Measurements from ENCODE around the gene CUEDC1.
"Not testable (repeated sequence)": the region's sequence is repeated elsewhere in the genome, so short reads cannot be mapped to it uniquely, and the experiment has no call there.

Gene CUEDC1

DNA sequence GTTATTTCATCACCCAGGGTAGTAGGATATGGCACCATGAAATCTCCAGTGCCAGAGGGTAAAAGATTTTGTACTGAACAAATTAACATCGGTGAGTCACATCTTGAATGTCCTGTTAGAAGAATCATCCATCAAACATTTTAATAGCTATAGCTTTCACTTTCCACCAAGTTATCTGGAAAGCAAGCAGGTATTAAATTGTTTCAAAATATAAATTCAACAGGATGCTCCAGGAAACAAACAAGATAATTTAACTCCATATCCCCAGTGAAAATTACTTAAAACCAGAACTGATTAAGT, 30.4 kb upstream of the CUEDC1 start:
- no peak for DNase-seq

DNA sequence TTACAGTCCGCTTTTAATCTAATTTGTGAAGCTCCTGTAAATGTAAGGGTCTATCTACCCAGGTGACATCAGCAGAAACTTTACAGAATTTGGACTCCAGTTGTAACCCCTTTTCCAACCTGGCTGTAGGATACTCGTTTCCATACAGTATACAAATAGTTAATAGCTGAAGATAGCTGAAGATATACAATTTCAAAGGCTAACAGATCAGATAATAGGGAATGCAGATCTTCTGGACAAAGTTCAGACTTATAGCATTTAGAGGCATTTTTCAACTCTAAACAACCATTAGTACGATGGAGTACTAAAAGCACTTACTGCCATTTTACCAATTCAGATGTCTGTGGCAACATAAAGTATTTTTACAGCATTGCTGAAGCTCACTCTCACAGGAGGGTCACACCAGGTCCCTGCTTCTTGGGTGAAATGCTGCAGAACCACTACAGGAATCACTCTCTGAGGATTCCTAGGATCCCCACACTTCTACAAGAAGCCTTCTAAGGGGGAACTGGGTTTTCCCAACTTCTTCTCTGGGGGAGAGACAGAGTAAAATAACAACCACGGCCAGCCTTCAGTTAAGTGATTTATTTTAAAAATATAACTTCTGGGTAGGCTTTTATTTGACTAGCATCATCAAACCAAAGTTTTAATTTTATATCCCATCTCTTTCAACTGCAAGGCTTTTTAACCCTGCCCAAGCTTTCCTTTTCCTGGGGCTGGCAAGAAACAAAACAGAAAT, 29.9 kb upstream of the CUEDC1 start:
- DNase-seq: no peak

GRCh38 chr17:57984261-57984890, 29.2 kb upstream of the CUEDC1 start:
- DNase-seq: no peak

DNA sequence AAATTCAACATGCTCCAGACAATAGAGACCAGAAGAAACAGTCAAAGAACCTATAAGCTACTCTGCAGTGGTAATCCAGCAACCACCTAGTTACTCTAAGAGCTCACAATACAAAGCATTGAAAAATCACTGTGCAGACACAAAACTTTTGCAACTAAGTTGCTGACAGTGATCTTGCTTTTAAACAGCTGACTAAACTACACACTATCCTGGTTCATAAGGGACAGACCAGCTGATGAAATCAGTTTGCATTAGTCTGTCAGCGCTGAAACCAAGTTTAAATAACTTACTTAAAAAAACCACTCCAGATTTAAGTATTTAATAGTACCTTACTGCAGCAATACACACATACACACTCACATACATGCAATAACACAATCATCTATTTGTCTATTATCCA, 28.2 kb upstream of the CUEDC1 start:
- DNase-seq: no peak

DNA sequence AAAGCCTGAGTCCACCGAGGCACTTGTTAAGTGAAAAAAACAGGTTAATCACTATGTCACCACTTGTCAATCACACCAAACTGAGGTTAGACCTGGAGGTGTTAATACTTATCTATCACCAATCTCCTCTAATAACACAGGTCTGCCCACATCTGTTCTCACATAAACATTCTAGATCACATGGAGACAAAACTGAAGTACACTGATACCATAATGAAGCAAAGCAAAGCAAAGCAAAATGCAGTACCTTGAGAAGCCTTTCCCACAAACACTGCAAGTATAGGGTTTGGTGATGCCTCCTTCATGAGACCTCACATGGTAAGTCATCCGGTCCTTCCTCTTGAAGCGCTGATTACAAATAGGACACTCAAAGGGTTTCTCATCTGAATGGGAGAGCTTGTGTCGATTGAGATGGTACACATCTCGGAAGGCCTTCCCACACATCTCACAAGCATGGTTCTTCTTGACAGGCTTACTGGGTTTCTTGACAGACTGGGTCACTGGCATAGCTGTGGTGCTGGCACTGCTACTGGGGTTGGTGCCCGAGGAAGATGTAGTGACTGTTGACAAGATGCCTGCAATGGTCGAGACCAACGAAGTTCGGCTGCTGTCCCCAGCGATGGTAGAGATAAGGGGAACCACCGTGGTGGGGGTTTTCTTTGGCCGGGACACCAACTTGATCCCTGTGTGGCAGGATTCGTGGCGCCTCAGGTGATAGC, 27.4 kb upstream of the CUEDC1 start:
- DNase-seq: no peak

DNA sequence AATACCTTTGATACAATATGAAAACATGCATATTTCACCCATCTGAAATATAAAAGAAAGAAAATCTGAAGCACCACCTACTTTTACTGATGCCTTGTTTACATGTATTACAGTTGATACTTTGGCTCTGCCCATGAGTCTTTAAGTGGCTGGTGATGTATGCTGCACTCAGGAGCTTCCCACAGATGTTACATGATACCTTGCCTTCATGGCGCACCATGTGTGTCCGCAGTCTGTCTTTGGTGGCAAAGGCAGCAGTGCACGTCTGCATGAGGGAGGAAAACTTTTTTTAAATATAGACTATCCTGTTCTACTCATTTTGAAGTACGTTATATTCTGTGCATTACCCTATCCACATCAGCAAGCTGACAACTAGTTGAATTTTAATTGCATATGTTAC, 25.3 kb upstream of the CUEDC1 start:
- DNase-seq: no peak

- peak in 1 of 58 donors; percentile 20 for DNase-seq
Observed at GRCh38 chr17:57979076-57979475, 23.9 kb upstream of the CUEDC1 start.

GRCh38 chr17:57976594-57976993, 21.4 kb upstream of the CUEDC1 start:
- peak in 1 of 58 donors; percentile 61 for DNase-seq

- no peak for DNase-seq
Observed at GRCh38 chr17:57975044-57975443, 19.8 kb upstream of the CUEDC1 start.

DNA sequence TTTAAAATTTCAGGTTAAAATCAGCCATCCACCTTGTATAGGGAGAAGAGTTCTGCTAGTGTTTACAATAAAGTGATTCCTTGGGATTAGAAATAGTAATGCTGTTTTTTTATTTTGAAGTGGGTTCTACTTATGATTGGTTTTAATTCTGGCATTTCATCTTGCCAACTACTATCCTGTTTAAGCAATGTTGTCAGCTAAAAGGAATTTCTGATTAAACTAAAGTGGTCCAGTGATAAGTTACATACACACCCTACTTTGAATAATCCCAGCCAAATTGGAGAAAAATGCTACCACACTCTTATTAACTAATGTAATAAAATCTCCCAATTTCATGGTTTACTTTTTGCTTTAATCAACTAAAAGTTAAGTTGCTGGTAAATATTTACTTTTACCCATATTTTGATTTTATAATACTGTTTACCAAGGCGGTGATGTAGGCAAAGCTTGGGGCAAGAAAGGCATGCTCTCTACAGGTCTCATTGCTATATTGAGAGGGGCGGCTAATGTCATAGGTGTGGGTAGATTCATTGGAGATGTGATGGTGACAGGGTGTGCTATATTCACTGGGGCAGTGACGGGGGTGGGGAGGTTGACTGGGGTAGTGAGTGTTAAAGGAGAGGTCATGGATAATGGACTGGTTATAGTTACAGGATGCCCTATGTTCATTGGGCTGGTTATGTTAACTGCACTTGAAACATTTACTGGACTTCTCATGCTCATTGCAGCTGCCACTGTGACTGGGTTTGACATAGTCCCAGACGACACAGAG, 19.0 kb upstream of the CUEDC1 start:
- not testable (repeated sequence) for DNase-seq

DNA sequence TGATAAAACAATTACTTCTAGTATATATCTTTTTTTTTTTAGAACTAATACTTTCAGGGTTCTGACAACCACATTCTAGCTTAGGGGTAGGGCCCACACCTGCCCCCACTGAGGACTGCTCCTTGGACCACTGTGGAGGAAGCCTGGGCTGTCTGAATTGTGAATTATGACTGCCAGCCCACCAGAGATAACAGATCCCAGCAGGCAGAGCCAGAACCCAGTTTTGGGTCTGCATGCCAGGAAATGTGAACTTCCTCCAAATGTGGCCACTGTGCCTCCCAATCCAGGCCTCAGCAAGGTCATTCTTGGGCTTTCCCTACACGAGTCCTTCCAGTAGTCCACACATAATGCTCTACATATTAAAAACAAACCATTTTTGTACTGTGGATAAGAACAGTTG, 16.9 kb upstream of the CUEDC1 start:
- no peak for DNase-seq

DNA sequence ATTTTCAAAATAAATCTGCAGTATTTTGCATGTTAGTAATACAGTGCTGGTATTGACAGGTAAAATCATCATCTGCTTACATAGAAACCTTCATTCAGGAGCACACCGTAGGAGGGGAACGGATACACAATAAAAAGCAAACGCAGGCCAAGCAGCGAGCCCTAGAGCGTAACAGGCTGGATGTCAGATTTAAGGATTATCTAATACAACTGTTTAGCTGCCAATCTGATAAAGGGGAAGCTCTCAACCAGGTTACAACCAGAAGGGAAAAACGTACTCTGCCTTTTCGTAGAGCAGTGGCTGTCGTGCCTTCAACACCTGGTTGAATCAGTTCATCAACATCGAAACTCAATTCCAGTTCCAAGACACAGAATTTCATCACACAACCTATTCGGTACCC, 16.4 kb upstream of the CUEDC1 start:
- no peak for DNase-seq

- no peak for DNase-seq
Observed at GRCh38 chr17:57970710-57971109, 15.5 kb upstream of the CUEDC1 start.

- DNase-seq: no peak
Observed at GRCh38 chr17:57968456-57968855, 13.2 kb upstream of the CUEDC1 start.

DNA sequence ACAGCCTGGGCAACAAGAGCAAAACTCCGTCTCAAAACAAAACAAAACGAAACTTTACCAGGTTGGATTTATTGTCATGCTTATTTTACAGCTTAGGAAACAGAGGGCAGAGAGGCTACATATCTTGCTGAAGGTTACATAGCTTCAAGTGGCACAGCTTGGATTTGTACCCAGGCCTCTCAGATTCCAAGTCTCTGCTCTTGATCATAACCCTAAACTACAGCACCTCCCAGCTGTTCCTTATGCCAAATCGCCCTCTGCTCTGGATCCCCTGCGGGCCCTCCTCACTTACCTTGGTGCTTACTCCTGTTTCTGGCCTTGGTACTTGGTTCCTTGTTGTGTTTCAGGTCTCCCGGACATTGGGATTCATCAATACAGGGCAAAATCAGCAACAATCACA, 11.7 kb upstream of the CUEDC1 start:
- no peak for DNase-seq

- DNase-seq: no peak
Observed at GRCh38 chr17:57966246-57966645, 11.0 kb upstream of the CUEDC1 start.

DNA sequence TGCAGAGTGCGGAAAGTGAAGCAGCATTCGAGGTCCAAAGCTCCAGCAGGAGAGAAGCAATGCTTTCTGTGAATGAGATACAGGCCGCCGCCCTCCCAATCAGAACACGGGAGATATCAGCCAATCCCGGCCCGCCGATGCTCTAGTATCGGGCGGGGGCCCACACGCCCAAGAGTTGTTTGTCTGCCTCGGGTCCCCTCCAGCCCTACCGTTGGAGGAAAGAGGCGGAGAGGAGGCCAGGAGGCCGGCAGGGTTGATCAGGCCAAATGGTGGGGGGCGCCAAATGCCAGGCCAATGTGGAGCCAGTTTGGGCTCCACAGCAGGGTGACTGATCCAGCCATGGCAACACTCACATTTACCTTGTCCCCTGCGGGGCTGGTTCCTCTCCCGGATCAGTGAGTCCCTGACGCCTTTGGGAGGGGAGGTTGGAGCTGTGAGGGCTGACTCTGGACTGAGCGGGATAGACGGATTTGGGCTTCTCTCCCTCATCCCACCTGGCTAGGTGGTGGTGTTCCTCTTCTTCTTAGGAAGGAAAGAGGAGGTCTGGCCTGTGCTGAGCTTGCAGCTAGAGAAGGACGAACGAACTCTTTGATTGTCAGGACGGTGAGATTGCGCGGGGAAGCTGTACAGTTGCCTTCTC, 10.4 kb upstream of the CUEDC1 start:
- DNase-seq: no peak

GRCh38 chr17:57963149-57963511, 7.9 kb upstream of the CUEDC1 start:
- no peak for DNase-seq

- no peak for DNase-seq
Observed at GRCh38 chr17:57962279-57963148, 7.3 kb upstream of the CUEDC1 start.

DNA sequence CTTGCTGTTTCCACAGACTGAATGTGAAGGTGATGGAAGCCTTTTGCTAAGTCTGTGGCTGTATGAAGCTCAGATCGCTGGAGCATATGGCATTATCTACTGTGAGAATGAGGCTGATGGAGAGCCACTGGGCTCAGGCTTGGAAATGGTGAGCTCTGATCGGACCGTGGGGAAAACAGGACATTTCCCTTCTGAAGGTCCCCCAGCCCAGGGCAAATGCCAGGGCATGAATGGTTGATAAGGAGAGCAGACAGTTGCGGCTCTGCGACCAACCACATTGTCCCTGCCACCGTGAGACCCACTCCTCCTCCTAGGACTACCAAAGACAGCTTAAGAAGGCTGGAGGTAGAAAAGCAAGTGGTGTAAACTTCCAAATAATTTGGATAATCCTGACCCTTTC, 4.7 kb upstream of the CUEDC1 start:
- no peak for DNase-seq

DNA sequence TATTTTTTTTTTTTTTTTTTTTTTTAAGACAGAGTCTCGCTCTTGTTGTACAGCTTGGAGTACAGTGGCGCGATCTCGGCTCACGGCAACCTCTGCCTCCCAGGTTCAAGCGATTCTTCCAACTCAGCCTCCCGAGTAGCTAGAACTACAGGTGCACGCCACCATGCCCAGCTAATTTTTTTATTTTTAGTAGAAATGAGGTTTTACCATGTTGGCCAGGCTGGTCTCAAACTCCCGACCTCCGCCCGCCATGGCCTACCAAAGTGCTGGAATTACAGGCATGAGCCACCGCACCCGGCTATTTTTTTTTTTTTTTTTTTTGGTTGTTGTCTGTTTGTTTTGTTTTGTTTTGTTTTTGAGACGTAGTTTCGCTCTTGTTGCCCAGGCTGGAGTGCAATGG, 3.2 kb upstream of the CUEDC1 start:
- DNase-seq: not testable (repeated sequence)

Data from anterior cingulate cortex (tissue), 58 donors.